GM21529 (cell line): ENCODE measurements around the gene LRRTM4.
"Not testable (repeated sequence)": the region's sequence is repeated elsewhere in the genome, so short reads cannot be mapped to it uniquely, and the experiment has no call there.

Experiments
- ATAC-seq: cut with Tn5 transposase; IDR thresholded peaks from one replicate; pipeline ENCODE4 v1.9.1; 2021; ENCODE audit not compliant: unreplicated experiment

The LRRTM4 gene

DNA sequence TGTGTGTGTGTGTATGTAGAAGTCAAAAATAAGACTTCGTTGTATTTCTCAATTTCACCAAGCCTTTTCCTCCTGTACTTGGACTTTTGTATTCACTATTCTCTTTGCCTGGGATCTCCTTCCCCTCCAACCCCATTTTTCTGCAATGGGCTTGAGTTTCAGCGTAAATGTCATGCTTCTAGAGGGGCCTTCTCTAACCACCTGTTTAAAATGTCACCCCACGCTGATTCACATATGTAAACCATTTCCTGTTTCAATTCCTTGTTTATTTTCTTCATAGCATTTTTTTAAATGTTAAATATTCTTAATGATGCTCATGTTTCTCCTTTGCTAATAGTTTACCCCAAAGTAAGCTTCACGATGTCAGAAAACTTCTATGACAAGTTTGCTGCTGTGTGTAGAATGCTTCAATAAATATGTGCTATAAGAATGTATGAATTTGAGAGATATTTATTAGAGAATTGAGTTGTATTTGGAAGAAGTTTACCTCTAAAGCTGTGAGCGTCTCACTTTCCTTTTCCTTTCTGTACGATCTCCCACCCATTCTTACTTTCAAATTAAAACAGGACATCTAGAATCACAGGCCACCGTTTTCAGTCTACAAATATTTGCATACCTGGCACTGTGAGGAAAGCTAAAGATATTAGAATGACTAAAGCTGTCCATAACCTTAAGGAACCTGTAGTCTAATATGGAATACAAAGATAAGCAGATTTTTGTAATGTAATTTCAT is 762.4 kb downstream of the LRRTM4 start:
- no peak for ATAC-seq

- no peak for ATAC-seq
Observed at GRCh38 chr2:76752506-76752905, 769.7 kb downstream of the LRRTM4 start.

GRCh38 chr2:76749858-76750257 is 772.3 kb downstream of the LRRTM4 start:
- no peak for ATAC-seq

DNA sequence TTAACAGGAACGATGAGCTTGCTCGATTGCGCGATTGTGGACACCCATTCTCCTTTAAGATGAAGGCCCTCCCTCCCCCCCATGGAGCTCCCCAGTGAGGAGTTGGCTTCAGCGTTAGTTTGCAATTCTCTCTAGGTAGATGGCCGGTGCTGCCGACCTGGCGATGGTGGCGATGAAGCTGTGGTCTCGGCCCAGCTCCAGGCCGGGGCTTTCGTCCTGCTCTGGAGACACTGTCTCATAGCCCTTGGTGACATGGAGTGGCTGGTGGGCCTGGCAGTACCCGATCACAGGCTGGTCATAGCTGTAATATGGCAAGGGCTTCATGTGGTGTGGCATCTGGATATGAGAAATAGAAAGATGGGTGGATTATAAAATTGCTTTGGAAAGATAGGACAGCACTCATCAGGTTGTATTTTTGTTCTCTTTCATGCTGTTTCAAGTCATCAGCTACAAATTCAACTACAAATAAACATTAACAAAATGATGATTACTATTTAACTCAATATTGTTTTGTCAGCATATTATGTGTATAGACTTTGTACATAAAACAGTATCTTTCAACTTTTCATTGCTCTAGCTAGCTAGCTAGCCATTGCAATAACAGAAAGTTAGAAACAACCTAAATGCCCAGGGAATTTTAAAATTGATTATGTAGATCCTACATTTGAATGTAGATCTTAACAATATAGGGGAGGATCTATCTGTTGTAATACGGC is 773.4 kb downstream of the LRRTM4 start:
- ATAC-seq = no peak

- no peak for ATAC-seq
Observed at GRCh38 chr2:76745605-76746004, 776.6 kb downstream of the LRRTM4 start.

DNA sequence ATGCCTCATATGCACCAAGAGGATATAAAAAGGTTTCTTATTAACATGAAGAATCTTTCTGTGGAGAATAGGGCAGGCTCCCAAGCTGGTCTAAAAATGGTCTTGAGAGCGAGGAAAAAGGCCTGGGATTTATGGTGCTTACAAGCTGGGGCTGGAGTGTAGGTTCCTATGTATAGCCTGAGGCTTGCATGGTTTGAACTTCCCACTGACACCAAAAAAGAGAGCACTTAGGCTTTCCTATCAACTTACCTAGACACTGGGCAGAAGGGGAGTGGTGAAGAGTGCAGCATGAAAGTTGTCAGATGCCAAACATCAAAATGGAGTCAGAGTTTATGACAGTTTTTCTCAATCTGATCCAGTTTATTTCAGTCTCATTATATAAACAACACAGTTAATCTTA is 784.6 kb downstream of the LRRTM4 start:
- ATAC-seq = no peak

DNA sequence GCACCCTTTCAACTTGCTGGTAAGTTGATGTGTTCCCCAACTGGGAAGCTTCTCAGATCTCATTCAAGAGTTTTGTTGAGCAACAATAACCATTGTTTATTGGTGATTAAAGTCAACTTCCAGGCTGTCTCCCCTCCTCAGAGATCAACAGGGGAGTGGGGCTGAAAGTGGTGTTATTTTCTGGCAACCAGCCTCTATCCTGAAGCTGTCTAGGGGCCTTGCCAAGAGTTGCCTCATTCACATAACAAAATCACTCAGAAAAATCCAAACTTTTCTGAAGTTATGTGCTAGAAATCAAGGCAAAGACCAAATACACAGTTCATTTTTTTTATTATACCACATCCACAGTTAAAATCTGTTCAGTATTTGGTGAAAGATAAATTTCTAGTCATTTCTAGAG is 788.4 kb downstream of the LRRTM4 start:
- ATAC-seq = no peak

GRCh38 chr2:76731157-76731556 is 791.0 kb downstream of the LRRTM4 start:
- no peak for ATAC-seq

DNA sequence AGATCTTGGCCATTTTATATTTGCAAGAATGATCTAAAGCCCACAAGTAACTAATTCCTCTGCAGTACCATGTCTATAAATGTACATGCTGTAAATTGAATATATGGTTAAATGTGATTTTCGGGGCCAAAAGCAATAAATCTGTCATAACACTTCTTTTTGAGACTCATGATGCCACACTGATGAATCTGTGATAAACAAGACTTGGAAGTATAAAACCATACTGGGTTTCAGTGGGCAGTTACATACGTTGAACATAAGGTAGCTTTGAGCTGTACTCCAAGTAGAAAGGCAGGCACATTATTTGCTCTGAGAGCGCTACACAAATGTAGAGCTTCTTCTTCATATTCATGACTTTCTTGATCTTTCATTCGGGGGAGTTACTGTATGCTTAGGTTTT is 792.2 kb downstream of the LRRTM4 start:
- no peak for ATAC-seq

DNA sequence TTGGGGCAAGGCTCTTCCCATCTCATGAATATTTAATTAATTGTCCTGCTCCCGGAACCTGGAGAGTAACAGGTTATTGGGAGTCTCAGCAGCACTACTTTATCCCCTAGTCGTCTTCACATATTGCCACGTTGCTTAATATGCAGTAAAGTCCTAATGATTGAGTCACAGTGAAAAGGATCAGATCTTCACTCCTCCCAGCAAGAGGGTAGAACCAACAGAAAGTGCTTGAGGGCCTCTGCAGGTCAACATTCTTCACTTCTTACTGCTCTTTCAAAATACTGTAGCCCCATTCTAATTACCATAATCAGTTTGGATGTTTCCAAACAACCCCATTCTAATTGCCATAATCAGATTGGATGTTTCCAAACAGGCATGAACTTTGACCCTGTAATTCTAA is 801.0 kb downstream of the LRRTM4 start:
- no peak for ATAC-seq

GRCh38 chr2:76713312-76713711 is 808.9 kb downstream of the LRRTM4 start:
- ATAC-seq = no peak

GRCh38 chr2:76711490-76711889 is 810.7 kb downstream of the LRRTM4 start:
- ATAC-seq = no peak

- no peak for ATAC-seq
Observed at GRCh38 chr2:76700894-76701293, 821.3 kb downstream of the LRRTM4 start.

DNA sequence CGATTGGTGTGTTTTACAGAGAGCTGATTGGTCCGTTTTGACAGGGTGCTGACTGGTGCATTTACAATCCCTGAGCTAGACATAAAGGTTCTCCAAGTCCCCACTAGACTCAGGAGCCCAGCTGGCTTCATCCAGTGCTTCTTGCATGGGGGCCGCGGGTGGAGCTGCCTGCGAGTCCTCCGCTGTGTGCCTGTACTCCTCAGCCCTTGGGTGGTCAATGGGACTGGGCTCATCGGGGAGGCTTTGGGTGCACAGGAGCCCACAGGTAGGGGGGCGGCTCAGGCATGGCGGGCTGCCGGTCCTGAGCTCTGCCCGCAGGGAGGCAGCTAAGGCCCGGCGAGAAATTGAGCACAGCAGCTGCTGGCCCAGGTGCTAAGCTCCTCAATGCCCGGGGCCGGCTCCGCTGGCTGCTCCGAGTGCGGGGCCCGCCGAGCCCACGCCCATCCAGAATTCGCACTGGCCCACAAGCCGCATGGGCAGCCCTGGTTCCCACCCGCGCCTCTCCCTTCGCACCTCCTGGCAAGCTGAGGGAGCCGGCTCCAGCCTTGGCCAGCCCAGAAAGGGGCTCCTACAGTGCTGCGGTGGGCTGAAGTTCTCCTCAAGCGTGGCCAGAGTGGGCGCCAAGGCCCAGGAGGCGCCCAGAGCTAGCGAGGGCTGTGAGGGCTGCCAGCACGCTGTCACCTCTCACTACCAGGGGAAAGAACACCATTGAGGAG is 824.0 kb downstream of the LRRTM4 start:
- not testable (repeated sequence) for ATAC-seq
